ENCODE measurements around the gene CNTN5. TPM values are rescaled to one million over a fixed set of nuclear protein-coding genes. Genes with fewer than 3 reads are reported as not detected.

Gene CNTN5
- total and polyA plus RNA-seq, 7 donors, result under 0.01 to 0.46 TPM; not detected in 5

DNA sequence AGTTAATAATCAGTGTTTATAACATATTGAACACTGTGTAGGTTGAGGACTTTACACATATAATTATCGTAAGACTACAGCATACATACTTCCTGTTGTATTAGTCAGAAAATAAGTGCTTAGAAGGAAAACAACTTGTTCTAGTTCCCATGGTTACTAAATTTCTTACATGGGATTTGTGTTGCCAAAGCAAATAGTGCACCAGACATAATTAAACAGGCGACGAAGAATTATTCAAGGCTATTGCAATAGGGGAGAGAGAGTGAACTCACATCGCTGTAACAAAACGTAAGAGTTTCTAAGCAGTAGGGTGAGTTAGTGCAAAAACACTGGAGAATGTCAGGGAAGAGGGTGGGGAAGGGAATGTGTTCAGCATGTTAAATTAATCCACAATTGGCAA lies 347.8 kb downstream of the CNTN5 start:
- Histone ChIP-seq H3K4me1 (peaks cover 17% of the 10 kb centered on the region), H3K36me3 (ENCODE audit: insufficient read depth in 1 of 2, low read depth in 1 of 2) (no peaks in the 10 kb centered on the region), H3K27me3 (ENCODE audit: insufficient read depth in 3 of 3, low read length in 2 of 3) (no peaks in the 10 kb centered on the region), H3K27ac (no peak overlapping the region), H3K9me3 (no peaks in the 10 kb centered on the region), H3K4me3 (no peak overlapping the region)
- ATAC-seq (no peak), DNase-seq (no peak)
- 45 to 64% (median 48%) methylated on average over 5 of the region's 5 CpGs for WGBS, 3 donors
- intact Hi-C loops (cut with DNase I), result loop anchor here in 1 of 2 donors (10.0 kb wide), 1 partner anchor 64 kb away; no protein-coding TSS in a partner anchor
- TF ChIP-seq, protein P1, sequence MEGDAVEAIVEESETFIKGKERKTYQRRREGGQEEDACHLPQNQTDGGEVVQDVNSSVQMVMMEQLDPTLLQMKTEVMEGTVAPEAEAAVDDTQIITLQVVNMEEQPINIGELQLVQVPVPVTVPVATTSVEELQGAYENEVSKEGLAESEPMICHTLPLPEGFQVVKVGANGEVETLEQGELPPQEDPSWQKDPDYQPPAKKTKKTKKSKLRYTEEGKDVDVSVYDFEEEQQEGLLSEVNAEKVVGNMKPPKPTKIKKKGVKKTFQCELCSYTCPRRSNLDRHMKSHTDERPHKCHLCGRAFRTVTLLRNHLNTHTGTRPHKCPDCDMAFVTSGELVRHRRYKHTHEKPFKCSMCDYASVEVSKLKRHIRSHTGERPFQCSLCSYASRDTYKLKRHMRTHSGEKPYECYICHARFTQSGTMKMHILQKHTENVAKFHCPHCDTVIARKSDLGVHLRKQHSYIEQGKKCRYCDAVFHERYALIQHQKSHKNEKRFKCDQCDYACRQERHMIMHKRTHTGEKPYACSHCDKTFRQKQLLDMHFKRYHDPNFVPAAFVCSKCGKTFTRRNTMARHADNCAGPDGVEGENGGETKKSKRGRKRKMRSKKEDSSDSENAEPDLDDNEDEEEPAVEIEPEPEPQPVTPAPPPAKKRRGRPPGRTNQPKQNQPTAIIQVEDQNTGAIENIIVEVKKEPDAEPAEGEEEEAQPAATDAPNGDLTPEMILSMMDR (IDR thresholded peaks at IDR 0.05), result no peak

DNA sequence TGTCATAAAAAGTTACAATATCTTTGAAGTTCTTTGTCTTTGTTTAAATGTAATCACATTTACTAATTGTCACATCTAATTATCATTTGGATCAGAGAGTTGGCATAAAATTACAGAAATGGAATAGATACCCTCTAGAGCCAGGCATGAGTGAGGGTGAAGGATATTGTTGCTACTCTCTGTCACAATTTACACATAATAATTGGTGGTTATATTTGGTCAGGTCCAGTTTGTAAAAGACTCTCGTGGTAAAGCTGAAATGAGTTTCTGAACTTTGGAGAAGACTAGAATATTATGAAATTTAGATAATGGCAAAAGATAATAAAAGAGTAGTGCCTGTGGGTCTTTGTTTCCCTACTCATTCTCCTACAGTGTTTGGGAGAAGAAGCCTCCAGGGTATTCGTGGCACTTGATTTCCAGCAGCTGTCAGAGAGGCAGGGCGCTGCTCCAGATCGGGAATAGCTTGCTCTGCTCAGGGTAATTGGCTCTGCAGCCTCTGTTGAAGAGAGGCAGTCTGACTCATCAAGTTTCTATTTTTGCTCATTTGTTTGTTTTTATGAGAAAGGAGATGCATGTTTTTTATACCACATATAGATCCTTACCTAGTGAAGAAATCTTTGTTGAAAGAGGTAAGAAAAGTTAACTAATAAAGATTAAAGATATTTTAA lies 349.9 kb downstream of the CNTN5 start:
- peak overlapping the region; percentile 57 for H3K27ac ChIP-seq
- H3K4me3 ChIP-seq, result peak overlapping the region; percentile 27
- H3K4me1 ChIP-seq, result peaks cover 17% of the 10 kb centered on the region
- TF ChIP-seq, protein P1 (IDR thresholded peaks at IDR 0.05), result no peak
- intact Hi-C loops (cut with DNase I), result no loop called here
- H3K27me3 ChIP-seq (ENCODE audit: insufficient read depth in 3 of 3, low read length in 2 of 3), result no peaks in the 10 kb centered on the region
- WGBS, 3 donors, result 5 to 12% (median 10%) methylated on average over 4 of the region's 4 CpGs
- no peaks in the 10 kb centered on the region for H3K36me3 ChIP-seq (ENCODE audit: insufficient read depth in 1 of 2, low read depth in 1 of 2)
- H3K9me3 ChIP-seq, result no peaks in the 10 kb centered on the region
- ATAC-seq (peak; percentile 85 to 99 (median 94)), DNase-seq (peak; percentile 28 to 73)

DNA sequence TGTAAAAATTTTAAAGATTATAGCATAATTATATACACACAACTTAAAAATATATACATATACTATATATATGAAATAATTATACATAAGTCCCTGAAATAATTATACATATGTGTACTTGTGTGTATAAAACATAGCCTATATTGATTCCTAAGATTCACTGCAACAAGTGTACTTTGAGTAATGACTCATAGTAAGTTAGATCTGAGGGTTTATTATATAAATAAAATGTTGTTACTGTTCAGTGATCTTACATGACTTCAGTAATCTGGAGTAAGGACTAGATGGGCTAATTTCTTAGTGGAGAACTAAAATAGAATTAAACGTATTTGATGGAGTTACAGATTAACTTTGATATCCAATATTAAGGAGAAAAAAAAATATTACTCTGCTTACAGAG lies 350.5 kb downstream of the CNTN5 start:
- intact Hi-C loops (cut with DNase I), result no loop called here
- peak overlapping the region; percentile 57 for H3K27ac ChIP-seq
- WGBS, 3 donors, result 34 to 61% (median 51%) methylated on average over 1 of the region's 1 CpG

DNA sequence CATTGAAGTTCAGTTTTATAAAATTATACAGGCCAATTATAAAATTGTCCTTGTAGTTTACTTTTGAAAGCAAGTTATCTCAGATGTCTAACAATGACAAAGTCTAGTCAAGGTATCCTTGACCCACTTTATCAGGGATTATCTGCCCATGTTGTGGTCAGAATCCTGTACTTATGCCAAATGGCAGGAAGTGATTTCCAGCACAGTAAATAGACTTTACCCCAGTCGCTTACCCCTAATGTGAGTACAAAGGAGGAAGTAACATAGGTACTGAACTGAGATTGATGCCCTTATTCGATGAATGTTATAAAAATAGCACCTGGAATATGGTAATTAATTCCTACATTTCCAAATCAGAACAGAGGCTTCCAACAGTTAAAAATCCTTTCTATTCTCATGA lies 355.7 kb downstream of the CNTN5 start:
- 54 to 66% (median 54%) methylated on average over 2 of the region's 2 CpGs for WGBS, 3 donors
- Histone ChIP-seq H3K9me3 (no peaks in the 10 kb centered on the region), H3K4me3 (no peak overlapping the region), H3K27me3 (ENCODE audit: insufficient read depth in 3 of 3, low read length in 2 of 3) (no peaks in the 10 kb centered on the region), H3K4me1 (peaks cover 2% of the 10 kb centered on the region), H3K27ac (no peak overlapping the region), H3K36me3 (ENCODE audit: insufficient read depth in 1 of 2, low read depth in 1 of 2) (no peaks in the 10 kb centered on the region)
- ATAC-seq (no peak), DNase-seq (no peak)
- intact Hi-C loops (cut with DNase I), result no loop called here
- TF ChIP-seq, protein P1 (IDR thresholded peaks at IDR 0.05), result no peak

More for the DNA sequence above, 350.5 kb downstream of the CNTN5 start:
- Histone ChIP-seq H3K27me3 (ENCODE audit: insufficient read depth in 3 of 3, low read length in 2 of 3) (no peaks in the 10 kb centered on the region), H3K9me3 (no peaks in the 10 kb centered on the region), H3K4me3 (peak overlapping the region; percentile 27), H3K36me3 (ENCODE audit: insufficient read depth in 1 of 2, low read depth in 1 of 2) (no peaks in the 10 kb centered on the region), H3K4me1 (peaks cover 17% of the 10 kb centered on the region)
- DNase-seq (no peak), ATAC-seq (peak in 2 of 4 donors; percentile 32 to 72)
- TF ChIP-seq, protein P1 (IDR thresholded peaks at IDR 0.05), result no peak

Measured in psoas muscle (tissue), 8 donors.